ENCODE data around the gene APAF1. TPM values are rescaled to one million over a fixed set of nuclear protein-coding genes. Genes with fewer than 3 reads are reported as not detected.

The APAF1 gene
- total and polyA plus RNA-seq, 2 of the 13 experiments (the other 11 are each of a cell fraction or from before 2014, with no cell fraction given): 6.0 to 13.0 TPM

DNA sequence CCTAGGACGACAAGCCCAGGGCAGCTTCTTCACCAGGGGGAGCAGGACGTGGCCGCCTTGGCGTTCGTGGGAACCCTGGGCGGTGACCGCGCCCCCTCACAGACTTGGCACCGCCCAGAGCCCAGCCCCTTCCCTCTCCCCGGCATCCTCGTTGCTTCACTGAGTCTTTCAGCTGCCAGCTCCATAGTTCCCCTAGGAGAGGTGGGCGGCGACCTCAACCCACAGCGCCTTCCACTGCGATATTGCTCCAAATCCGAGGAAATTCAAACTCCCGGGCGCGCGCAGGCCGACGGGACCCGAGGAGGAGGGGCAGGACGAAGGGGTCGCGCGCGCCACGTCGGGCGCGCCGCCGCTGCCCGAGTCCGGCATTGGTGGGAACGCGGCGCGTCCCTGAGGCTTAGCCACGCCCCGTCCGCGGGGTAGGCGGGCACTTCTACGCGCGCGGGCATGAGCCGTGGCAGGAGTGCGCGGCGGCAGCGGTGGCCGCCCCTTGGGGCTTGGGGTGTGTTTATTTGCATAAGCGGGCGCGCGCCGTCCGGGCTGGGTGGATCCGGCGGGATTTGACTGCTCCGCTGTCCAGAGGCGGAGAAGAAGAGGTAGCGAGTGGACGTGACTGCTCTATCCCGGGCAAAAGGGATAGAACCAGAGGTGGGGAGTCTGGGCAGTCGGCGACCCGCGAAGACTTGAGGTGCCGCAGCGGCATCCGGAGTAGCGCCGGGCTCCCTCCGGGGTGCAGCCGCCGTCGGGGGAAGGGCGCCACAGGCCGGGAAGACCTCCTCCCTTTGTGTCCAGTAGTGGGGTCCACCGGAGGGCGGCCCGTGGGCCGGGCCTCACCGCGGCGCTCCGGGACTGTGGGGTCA lies at the start of gene APAF1, which contains the start of gene IKBIP (continued):
- TF ChIP-seq, protein P1, sequence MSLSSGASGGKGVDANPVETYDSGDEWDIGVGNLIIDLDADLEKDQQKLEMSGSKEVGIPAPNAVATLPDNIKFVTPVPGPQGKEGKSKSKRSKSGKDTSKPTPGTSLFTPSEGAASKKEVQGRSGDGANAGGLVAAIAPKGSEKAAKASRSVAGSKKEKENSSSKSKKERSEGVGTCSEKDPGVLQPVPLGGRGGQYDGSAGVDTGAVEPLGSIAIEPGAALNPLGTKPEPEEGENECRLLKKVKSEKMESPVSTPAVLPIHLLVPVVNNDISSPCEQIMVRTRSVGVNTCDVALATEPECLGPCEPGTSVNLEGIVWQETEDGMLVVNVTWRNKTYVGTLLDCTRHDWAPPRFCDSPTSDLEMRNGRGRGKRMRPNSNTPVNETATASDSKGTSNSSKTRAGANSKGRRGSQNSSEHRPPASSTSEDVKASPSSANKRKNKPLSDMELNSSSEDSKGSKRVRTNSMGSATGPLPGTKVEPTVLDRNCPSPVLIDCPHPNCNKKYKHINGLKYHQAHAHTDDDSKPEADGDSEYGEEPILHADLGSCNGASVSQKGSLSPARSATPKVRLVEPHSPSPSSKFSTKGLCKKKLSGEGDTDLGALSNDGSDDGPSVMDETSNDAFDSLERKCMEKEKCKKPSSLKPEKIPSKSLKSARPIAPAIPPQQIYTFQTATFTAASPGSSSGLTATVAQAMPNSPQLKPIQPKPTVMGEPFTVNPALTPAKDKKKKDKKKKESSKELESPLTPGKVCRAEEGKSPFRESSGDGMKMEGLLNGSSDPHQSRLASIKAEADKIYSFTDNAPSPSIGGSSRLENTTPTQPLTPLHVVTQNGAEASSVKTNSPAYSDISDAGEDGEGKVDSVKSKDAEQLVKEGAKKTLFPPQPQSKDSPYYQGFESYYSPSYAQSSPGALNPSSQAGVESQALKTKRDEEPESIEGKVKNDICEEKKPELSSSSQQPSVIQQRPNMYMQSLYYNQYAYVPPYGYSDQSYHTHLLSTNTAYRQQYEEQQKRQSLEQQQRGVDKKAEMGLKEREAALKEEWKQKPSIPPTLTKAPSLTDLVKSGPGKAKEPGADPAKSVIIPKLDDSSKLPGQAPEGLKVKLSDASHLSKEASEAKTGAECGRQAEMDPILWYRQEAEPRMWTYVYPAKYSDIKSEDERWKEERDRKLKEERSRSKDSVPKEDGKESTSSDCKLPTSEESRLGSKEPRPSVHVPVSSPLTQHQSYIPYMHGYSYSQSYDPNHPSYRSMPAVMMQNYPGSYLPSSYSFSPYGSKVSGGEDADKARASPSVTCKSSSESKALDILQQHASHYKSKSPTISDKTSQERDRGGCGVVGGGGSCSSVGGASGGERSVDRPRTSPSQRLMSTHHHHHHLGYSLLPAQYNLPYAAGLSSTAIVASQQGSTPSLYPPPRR (CRISPR knock-in tag; IDR thresholded peaks at IDR 0.05; ENCODE audit: borderline replicate concordance): peak; percentile 14; the same call in 1 of the 2 replicates
- TF ChIP-seq, protein P2, sequence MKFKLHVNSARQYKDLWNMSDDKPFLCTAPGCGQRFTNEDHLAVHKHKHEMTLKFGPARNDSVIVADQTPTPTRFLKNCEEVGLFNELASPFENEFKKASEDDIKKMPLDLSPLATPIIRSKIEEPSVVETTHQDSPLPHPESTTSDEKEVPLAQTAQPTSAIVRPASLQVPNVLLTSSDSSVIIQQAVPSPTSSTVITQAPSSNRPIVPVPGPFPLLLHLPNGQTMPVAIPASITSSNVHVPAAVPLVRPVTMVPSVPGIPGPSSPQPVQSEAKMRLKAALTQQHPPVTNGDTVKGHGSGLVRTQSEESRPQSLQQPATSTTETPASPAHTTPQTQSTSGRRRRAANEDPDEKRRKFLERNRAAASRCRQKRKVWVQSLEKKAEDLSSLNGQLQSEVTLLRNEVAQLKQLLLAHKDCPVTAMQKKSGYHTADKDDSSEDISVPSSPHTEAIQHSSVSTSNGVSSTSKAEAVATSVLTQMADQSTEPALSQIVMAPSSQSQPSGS (CRISPR knock-in tag; IDR thresholded peaks at IDR 0.05): 0 out of 2 replicates have a peak, but pooled peaks have one; percentile 11
- TF ChIP-seq, protein P3, sequence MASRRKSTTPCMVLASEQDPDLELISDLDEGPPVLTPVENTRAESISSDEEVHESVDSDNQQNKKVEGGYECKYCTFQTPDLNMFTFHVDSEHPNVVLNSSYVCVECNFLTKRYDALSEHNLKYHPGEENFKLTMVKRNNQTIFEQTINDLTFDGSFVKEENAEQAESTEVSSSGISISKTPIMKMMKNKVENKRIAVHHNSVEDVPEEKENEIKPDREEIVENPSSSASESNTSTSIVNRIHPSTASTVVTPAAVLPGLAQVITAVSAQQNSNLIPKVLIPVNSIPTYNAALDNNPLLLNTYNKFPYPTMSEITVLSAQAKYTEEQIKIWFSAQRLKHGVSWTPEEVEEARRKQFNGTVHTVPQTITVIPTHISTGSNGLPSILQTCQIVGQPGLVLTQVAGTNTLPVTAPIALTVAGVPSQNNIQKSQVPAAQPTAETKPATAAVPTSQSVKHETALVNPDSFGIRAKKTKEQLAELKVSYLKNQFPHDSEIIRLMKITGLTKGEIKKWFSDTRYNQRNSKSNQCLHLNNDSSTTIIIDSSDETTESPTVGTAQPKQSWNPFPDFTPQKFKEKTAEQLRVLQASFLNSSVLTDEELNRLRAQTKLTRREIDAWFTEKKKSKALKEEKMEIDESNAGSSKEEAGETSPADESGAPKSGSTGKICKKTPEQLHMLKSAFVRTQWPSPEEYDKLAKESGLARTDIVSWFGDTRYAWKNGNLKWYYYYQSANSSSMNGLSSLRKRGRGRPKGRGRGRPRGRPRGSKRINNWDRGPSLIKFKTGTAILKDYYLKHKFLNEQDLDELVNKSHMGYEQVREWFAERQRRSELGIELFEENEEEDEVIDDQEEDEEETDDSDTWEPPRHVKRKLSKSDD (CRISPR knock-in tag; IDR thresholded peaks at IDR 0.05; ENCODE audit: low read depth): 0 out of 2 replicates have a peak, but pooled peaks have one; percentile 17
- TF ChIP-seq, protein P4, sequence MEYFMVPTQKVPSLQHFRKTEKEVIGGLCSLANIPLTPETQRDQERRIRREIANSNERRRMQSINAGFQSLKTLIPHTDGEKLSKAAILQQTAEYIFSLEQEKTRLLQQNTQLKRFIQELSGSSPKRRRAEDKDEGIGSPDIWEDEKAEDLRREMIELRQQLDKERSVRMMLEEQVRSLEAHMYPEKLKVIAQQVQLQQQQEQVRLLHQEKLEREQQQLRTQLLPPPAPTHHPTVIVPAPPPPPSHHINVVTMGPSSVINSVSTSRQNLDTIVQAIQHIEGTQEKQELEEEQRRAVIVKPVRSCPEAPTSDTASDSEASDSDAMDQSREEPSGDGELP (IDR thresholded peaks at IDR 0.05; ENCODE audit: borderline replicate concordance, low read depth): peak; percentile 35; the same call in 1 of the 2 replicates
- TF ChIP-seq ZNF878 (CRISPR knock-in tag; IDR thresholded peaks at IDR 0.05): peak; percentile 77
- TF ChIP-seq, protein P5, sequence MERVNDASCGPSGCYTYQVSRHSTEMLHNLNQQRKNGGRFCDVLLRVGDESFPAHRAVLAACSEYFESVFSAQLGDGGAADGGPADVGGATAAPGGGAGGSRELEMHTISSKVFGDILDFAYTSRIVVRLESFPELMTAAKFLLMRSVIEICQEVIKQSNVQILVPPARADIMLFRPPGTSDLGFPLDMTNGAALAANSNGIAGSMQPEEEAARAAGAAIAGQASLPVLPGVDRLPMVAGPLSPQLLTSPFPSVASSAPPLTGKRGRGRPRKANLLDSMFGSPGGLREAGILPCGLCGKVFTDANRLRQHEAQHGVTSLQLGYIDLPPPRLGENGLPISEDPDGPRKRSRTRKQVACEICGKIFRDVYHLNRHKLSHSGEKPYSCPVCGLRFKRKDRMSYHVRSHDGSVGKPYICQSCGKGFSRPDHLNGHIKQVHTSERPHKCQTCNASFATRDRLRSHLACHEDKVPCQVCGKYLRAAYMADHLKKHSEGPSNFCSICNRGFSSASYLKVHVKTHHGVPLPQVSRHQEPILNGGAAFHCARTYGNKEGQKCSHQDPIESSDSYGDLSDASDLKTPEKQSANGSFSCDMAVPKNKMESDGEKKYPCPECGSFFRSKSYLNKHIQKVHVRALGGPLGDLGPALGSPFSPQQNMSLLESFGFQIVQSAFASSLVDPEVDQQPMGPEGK (CRISPR knock-in tag; IDR thresholded peaks at IDR 0.05): peak; percentile 41
- TF ChIP-seq, protein P6, sequence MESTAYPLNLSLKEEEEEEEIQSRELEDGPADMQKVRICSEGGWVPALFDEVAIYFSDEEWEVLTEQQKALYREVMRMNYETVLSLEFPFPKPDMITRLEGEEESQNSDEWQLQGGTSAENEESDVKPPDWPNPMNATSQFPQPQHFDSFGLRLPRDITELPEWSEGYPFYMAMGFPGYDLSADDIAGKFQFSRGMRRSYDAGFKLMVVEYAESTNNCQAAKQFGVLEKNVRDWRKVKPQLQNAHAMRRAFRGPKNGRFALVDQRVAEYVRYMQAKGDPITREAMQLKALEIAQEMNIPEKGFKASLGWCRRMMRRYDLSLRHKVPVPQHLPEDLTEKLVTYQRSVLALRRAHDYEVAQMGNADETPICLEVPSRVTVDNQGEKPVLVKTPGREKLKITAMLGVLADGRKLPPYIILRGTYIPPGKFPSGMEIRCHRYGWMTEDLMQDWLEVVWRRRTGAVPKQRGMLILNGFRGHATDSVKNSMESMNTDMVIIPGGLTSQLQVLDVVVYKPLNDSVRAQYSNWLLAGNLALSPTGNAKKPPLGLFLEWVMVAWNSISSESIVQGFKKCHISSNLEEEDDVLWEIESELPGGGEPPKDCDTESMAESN (CRISPR knock-in tag; conservative IDR thresholded peaks at IDR 0.05): 0 out of 2 replicates have a peak, but pooled peaks have one; percentile 16
- peak; percentile 47; the same call in 1 of the 2 replicates for TF ChIP-seq GABPB1 (CRISPR knock-in tag; IDR thresholded peaks at IDR 0.05)
- TF ChIP-seq ZNF564 (CRISPR knock-in tag; IDR thresholded peaks at IDR 0.05): peak; percentile 73
